Vagina (tissue), 2 donors: Measurements from ENCODE around the gene BAZ2B. TPM values are rescaled to one million over a fixed set of nuclear protein-coding genes. Genes with fewer than 3 reads are reported as not detected.
A peak's percentile ranks its signal among the peaks of the same experiment; 100 is the strongest.

Source experiments
- DNase-seq, 2 donors: peaks; one replicate each; pipeline ENCODE4 v3.0.0-alpha.2; 2017; ENCODE audit errors: extremely low spot score in 2 of 2
- H3K27ac ChIP-seq: fragments of 200-600 bp; sonication (generic); one replicate; pipeline ENCODE4 v1.5.1; 2019
- H3K27me3 ChIP-seq: fragments of 200-600 bp; sonication (generic); one replicate; pipeline ENCODE4 v1.5.1; 2019
- H3K36me3 ChIP-seq, 2 donors: fragments of 200-600 bp; sonication (generic); one replicate each; pipeline ENCODE4 v1.5.1; 2017 to 2019
- H3K4me1 ChIP-seq: fragments of 200-600 bp; sonication (generic); one replicate; pipeline ENCODE4 v1.5.1; 2019
- H3K4me3 ChIP-seq, 2 donors: fragments of 200-600 bp; sonication (generic); 1 replicate in 1 of 2; 2 replicates in 1 of 2; pipeline ENCODE4 v1.5.1; 2016 to 2019
- H3K9me3 ChIP-seq: fragments of 200-600 bp; sonication (generic); one replicate; pipeline ENCODE4 v1.5.1; 2019
- CTCF ChIP-seq, 3 experiments: fragments of 450-650 bp in 2 of 3; fragments of 200-600 bp in 1 of 3; sonication (generic) in 1 of 3; IDR thresholded peaks; one replicate each; pipeline ENCODE4 v1.5.1; 2017 to 2019; ENCODE audit warnings: antibody characterized with exemption in 3 of 3, mild to moderate bottlenecking in 2 of 3, moderate library complexity in 2 of 3
- POLR2A ChIP-seq, 2 donors: fragments of 450-650 bp; IDR thresholded peaks; one replicate each; pipeline ENCODE4 v1.6.1; 2017; ENCODE audit warnings: antibody characterized with exemption in 2 of 2, mild to moderate bottlenecking in 2 of 2, moderate library complexity in 2 of 2
- POLR2AphosphoS5 ChIP-seq, 2 donors: sonication (generic); formaldehyde crosslinking; IDR thresholded peaks; one replicate each; pipeline ENCODE4 v1.9.0; 2017; ENCODE audit warnings: antibody characterized with exemption in 2 of 2, mild to moderate bottlenecking in 2 of 2, low read depth in 1 of 2; ENCODE audit not compliant: insufficient read depth in 1 of 2
- intact Hi-C: fragments of 100-400 bp; cut with DNase I; formaldehyde crosslinking; loops from one replicate; pipeline ENCODE4 v1.15.1; 2023
- total RNA-seq: library from RNA; depleted of rRNA; stranded (reverse); fragments of >200 nt; gene quantifications from one replicate; pipeline ENCODE4 v1.2.3, GENCODE V29; 2016

BAZ2B gene
- total RNA-seq, 1 donor from 2014 or later = 90.6 TPM

- H3K27ac ChIP-seq = no peak overlapping the region
- intact Hi-C loops = no loop called here
- no peaks in the 10 kb centered on the region for H3K27me3 ChIP-seq
- no peaks in the 10 kb centered on the region for H3K36me3 ChIP-seq
- no peaks in the 10 kb centered on the region for H3K9me3 ChIP-seq
- no peak overlapping the region for H3K4me3 ChIP-seq
- peaks cover 14% of the 10 kb centered on the region for H3K4me1 ChIP-seq
- no peak for DNase-seq
- TF ChIP-seq POLR2AphosphoS5 (IDR thresholded peaks at IDR 0.05; ENCODE audit: insufficient read depth in 1 of 2, low read depth in 1 of 2) (no peak), POLR2A (IDR thresholded peaks at IDR 0.05) (no peak), CTCF (IDR thresholded peaks at IDR 0.05) (no peak)
These were observed 97.9 kb downstream of the BAZ2B start for GRCh38 chr2:159518321-159519005.

- intact Hi-C loops = no loop called here
- Histone ChIP-seq H3K36me3 (no peaks in the 10 kb centered on the region), H3K4me3 (peak overlapping the region; percentile 23 to 36), H3K4me1 (peaks cover 14% of the 10 kb centered on the region), H3K27ac (peak overlapping the region; percentile 42), H3K27me3 (no peaks in the 10 kb centered on the region), H3K9me3 (no peaks in the 10 kb centered on the region)
- no peak for DNase-seq
- TF ChIP-seq POLR2AphosphoS5 (IDR thresholded peaks at IDR 0.05; ENCODE audit: insufficient read depth in 1 of 2, low read depth in 1 of 2) (peak; percentile 13 to 86), CTCF (IDR thresholded peaks at IDR 0.05) (no peak), POLR2A (IDR thresholded peaks at IDR 0.05) (no peak)
These were observed 100.0 kb downstream of the BAZ2B start for GRCh38 chr2:159516241-159516758.

GRCh38 chr2:159515441-159515840, 100.9 kb downstream of the BAZ2B start:
- H3K27ac ChIP-seq = peak overlapping the region; percentile 42
- no peak for DNase-seq
- no peaks in the 10 kb centered on the region for H3K36me3 ChIP-seq
- peak overlapping the region in 1 of 2 donors; percentile 36 for H3K4me3 ChIP-seq
- H3K27me3 ChIP-seq = no peaks in the 10 kb centered on the region
- intact Hi-C loops = no loop called here
- H3K9me3 ChIP-seq = no peaks in the 10 kb centered on the region
- TF ChIP-seq POLR2A (IDR thresholded peaks at IDR 0.05) (no peak), CTCF (IDR thresholded peaks at IDR 0.05) (no peak), POLR2AphosphoS5 (IDR thresholded peaks at IDR 0.05; ENCODE audit: insufficient read depth in 1 of 2, low read depth in 1 of 2) (no peak)
- H3K4me1 ChIP-seq = peaks cover 14% of the 10 kb centered on the region

GRCh38 chr2:159513745-159514144, 102.6 kb downstream of the BAZ2B start:
- Histone ChIP-seq H3K36me3 (no peaks in the 10 kb centered on the region), H3K9me3 (no peaks in the 10 kb centered on the region), H3K27ac (no peak overlapping the region), H3K4me1 (peaks cover 14% of the 10 kb centered on the region), H3K4me3 (no peak overlapping the region), H3K27me3 (no peaks in the 10 kb centered on the region)
- intact Hi-C loops = no loop called here
- TF ChIP-seq CTCF (IDR thresholded peaks at IDR 0.05) = no peak
- TF ChIP-seq POLR2AphosphoS5 (IDR thresholded peaks at IDR 0.05; ENCODE audit: insufficient read depth in 1 of 2, low read depth in 1 of 2) = no peak
- TF ChIP-seq POLR2A (IDR thresholded peaks at IDR 0.05) = no peak
- no peak for DNase-seq

GRCh38 chr2:159508140-159508539, 108.2 kb downstream of the BAZ2B start:
- Histone ChIP-seq H3K9me3 (no peaks in the 10 kb centered on the region), H3K27me3 (no peaks in the 10 kb centered on the region), H3K4me1 (peaks cover 23% of the 10 kb centered on the region), H3K36me3 (no peaks in the 10 kb centered on the region), H3K27ac (no peak overlapping the region), H3K4me3 (no peak overlapping the region)
- no peak for DNase-seq
- TF ChIP-seq POLR2AphosphoS5 (IDR thresholded peaks at IDR 0.05; ENCODE audit: insufficient read depth in 1 of 2, low read depth in 1 of 2) (no peak), POLR2A (IDR thresholded peaks at IDR 0.05) (no peak), CTCF (IDR thresholded peaks at IDR 0.05) (no peak)
- intact Hi-C loops = no loop called here
